Measurements from ENCODE around the gene LRRC8B. TPM values are rescaled to one million over a fixed set of nuclear protein-coding genes. Genes with fewer than 3 reads are reported as not detected.

Gene LRRC8B
- total and polyA plus RNA-seq, 2 of the 13 experiments (the other 11 are each of a cell fraction or from before 2014, with no cell fraction given) = 4.9 to 7.6 TPM

DNA sequence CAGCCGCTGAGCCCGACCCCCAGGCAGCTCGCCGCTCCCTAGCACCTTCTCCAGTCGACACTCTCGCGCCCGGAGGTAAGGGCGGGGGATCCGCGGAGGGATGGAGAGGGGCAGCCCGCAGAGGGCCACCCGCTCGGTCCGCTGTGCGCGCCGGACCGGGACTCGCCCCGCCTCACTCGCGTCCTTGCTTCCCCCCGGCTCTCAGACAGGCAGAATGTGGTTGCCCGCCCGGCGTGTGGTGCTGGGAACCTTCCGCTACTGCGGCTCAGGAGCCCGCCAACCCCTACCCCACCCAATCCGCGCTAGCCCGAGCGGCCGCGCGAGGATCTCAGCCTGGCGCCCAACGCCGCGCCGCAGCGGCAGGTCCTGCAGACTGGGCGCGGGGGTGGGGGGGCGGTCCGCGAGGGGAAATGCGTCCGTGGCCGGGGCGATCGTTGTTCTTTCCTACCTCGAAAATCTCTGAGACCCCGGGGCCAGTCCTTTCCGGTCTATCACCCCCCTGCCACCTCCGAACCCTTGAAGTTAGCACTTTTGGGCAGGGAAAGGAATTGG lies 108.7 kb downstream of the LRRC8B start (continued):
- 0 out of 2 replicates have a peak, but pooled peaks have one; percentile 31 for TF ChIP-seq AHR (CRISPR knock-in tag; IDR thresholded peaks at IDR 0.05)
- peak; percentile 9; the same call in 1 of the 2 replicates for TF ChIP-seq TBX2 (CRISPR knock-in tag; IDR thresholded peaks at IDR 0.05; ENCODE audit: borderline replicate concordance)
- peak; percentile 49; the same call in 1 of the 2 replicates for TF ChIP-seq MEIS1 (CRISPR knock-in tag; IDR thresholded peaks at IDR 0.05; ENCODE audit: borderline replicate concordance)
- TF ChIP-seq ZNF687 (CRISPR knock-in tag; IDR thresholded peaks at IDR 0.05) = peak; percentile 67
- peak; percentile 18; the same call in 1 of the 2 replicates for TF ChIP-seq ZNF501 (CRISPR knock-in tag; IDR thresholded peaks at IDR 0.05)
- TF ChIP-seq, protein P1, sequence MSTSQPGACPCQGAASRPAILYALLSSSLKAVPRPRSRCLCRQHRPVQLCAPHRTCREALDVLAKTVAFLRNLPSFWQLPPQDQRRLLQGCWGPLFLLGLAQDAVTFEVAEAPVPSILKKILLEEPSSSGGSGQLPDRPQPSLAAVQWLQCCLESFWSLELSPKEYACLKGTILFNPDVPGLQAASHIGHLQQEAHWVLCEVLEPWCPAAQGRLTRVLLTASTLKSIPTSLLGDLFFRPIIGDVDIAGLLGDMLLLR (CRISPR knock-in tag; IDR thresholded peaks at IDR 0.05) = no peak
- peak; percentile 24; the same call in 1 of the 2 replicates for TF ChIP-seq BORCS8-MEF2B (CRISPR knock-in tag; IDR thresholded peaks at IDR 0.05)
- 0 out of 2 replicates have a peak, but pooled peaks have one; percentile 1 for TF ChIP-seq ARNT2 (CRISPR knock-in tag; IDR thresholded peaks at IDR 0.05; ENCODE audit: low read depth)
- TF ChIP-seq CCDC6 (CRISPR knock-in tag; IDR thresholded peaks at IDR 0.05) = no peak
- TF ChIP-seq, protein P2, sequence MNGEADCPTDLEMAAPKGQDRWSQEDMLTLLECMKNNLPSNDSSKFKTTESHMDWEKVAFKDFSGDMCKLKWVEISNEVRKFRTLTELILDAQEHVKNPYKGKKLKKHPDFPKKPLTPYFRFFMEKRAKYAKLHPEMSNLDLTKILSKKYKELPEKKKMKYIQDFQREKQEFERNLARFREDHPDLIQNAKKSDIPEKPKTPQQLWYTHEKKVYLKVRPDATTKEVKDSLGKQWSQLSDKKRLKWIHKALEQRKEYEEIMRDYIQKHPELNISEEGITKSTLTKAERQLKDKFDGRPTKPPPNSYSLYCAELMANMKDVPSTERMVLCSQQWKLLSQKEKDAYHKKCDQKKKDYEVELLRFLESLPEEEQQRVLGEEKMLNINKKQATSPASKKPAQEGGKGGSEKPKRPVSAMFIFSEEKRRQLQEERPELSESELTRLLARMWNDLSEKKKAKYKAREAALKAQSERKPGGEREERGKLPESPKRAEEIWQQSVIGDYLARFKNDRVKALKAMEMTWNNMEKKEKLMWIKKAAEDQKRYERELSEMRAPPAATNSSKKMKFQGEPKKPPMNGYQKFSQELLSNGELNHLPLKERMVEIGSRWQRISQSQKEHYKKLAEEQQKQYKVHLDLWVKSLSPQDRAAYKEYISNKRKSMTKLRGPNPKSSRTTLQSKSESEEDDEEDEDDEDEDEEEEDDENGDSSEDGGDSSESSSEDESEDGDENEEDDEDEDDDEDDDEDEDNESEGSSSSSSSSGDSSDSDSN (CRISPR knock-in tag; IDR thresholded peaks at IDR 0.05) = peak; percentile 64; the same call in 1 of the 2 replicates
- TF ChIP-seq PRMT3 (CRISPR knock-in tag; IDR thresholded peaks at IDR 0.05; ENCODE audit: borderline replicate concordance, low read depth) = no peak
- TF ChIP-seq ZNF225 (CRISPR knock-in tag; IDR thresholded peaks at IDR 0.05) = no peak
- TF ChIP-seq ZFP91 (CRISPR knock-in tag; IDR thresholded peaks at IDR 0.05; ENCODE audit: borderline replicate concordance) = peak; percentile 64; the same call in 1 of the 2 replicates
- no peak for TF ChIP-seq ZKSCAN8 (CRISPR knock-in tag; IDR thresholded peaks at IDR 0.05; ENCODE audit: borderline replicate concordance)
- 0 out of 2 replicates have a peak, but pooled peaks have one; percentile 33 for TF ChIP-seq KLF6 (CRISPR knock-in tag; IDR thresholded peaks at IDR 0.05)
- TF ChIP-seq ZNF777 (CRISPR knock-in tag; IDR thresholded peaks at IDR 0.05) = peak; percentile 84
- peak; percentile 45; the same call in 1 of the 2 replicates for TF ChIP-seq RBFOX2 (IDR thresholded peaks at IDR 0.05; ENCODE audit: low read depth, low read length)
- TF ChIP-seq GABPB1 (CRISPR knock-in tag; IDR thresholded peaks at IDR 0.05) = peak; percentile 16; the same call in 1 of the 2 replicates
